Adrenal gland (tissue), 5 donors: ENCODE measurements around the gene KRT6C.

Experiments used
- POLR2A ChIP-seq, 2 donors: fragments of 450-650 bp; IDR thresholded peaks; one replicate each; pipeline ENCODE4 v1.6.1; 2017; ENCODE audit warnings: antibody characterized with exemption in 2 of 2, mild to moderate bottlenecking in 2 of 2, moderate library complexity in 1 of 2
- TF ChIP-seq, protein P1 (sequence below), 6 experiments: fragments of 450-650 bp in 4 of 6; fragments of 200-600 bp in 2 of 6; sonication (generic) in 1 of 6; IDR thresholded peaks; 1 replicate in 5 of 6; 2 replicates in 1 of 6; pipeline versions ENCODE4 v1.5.1 to v1.8.0; 2016 to 2021; ENCODE audit warnings: antibody characterized with exemption in 6 of 6, mild to moderate bottlenecking in 2 of 6, moderate library complexity in 1 of 6
- donor health status: DM: no; HTN: no; CAD: no.

GRCh38 chr12:52469853-52470252 is 3.8 kb downstream of the KRT6C start:
- TF ChIP-seq POLR2A (IDR thresholded peaks at IDR 0.05) = no peak
- TF ChIP-seq, protein P1, sequence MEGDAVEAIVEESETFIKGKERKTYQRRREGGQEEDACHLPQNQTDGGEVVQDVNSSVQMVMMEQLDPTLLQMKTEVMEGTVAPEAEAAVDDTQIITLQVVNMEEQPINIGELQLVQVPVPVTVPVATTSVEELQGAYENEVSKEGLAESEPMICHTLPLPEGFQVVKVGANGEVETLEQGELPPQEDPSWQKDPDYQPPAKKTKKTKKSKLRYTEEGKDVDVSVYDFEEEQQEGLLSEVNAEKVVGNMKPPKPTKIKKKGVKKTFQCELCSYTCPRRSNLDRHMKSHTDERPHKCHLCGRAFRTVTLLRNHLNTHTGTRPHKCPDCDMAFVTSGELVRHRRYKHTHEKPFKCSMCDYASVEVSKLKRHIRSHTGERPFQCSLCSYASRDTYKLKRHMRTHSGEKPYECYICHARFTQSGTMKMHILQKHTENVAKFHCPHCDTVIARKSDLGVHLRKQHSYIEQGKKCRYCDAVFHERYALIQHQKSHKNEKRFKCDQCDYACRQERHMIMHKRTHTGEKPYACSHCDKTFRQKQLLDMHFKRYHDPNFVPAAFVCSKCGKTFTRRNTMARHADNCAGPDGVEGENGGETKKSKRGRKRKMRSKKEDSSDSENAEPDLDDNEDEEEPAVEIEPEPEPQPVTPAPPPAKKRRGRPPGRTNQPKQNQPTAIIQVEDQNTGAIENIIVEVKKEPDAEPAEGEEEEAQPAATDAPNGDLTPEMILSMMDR (IDR thresholded peaks at IDR 0.05) = no peak
